ENCODE results near the gene FOXN4. TPM values are rescaled to one million over a fixed set of nuclear protein-coding genes. Genes with fewer than 3 reads are reported as not detected.

The FOXN4 gene
- total RNA-seq, 1 experiment from 2014 or later = 0.52 TPM

GRCh38 chr12:109271418-109271817 lies 37.7 kb downstream of the FOXN4 start:
- TF ChIP-seq CEBPB (IDR thresholded peaks at IDR 0.05; ENCODE audit: low read depth) = no peak
- Histone ChIP-seq H3K9ac (ENCODE audit: low read length) (no peak overlapping the region), H3K27me3 (ENCODE audit: insufficient read depth, low read length) (no peaks in the 10 kb centered on the region), H3K36me3 (ENCODE audit: control insufficient read depth in 1 of 2, insufficient read depth in 2 of 2, low read length in 2 of 2) (no peaks in the 10 kb centered on the region), H3K4me3 (replicated peaks in 1 of 2; ENCODE audit: low read depth in 1 of 2, low read length in 2 of 2) (no peak overlapping the region), H3K4me1 (ENCODE audit: control insufficient read depth in 1 of 2, insufficient read depth in 2 of 2, low read length in 2 of 2) (no peaks in the 10 kb centered on the region), H3K4me2 (ENCODE audit: low read length) (no peak overlapping the region), H3K9me3 (ENCODE audit: control insufficient read depth in 1 of 2, insufficient read depth in 1 of 2, low read depth in 1 of 2, low read length in 2 of 2) (no peaks in the 10 kb centered on the region), H3K9me2 (ENCODE audit: insufficient read depth) (no peaks in the 10 kb centered on the region), H4K20me1 (ENCODE audit: insufficient read depth) (no peaks in the 10 kb centered on the region), H3K27ac (ENCODE audit: low read depth, low read length) (no peak overlapping the region), H2AFZ (ENCODE audit: low read depth, low read length, poor library complexity, severe bottlenecking) (no peak overlapping the region), H3K79me2 (ENCODE audit: insufficient read depth, low read length) (no peaks in the 10 kb centered on the region)
- ChIA-PET RAD21 (ENCODE audit: low non-redundant PET in 1 of 2, low total read pairs in 2 of 2, uncharacterized antibody in 2 of 2, unreplicated experiment in 2 of 2) (no interaction called here), POLR2A (no interaction called here), CTCF (no interaction called here)
- no TSS peak for BruUV-seq (replicated peaks)
- intact Hi-C loops (cut with micrococcal nuclease) = no loop called here
- DNase-seq (ENCODE audit: low read depth, low spot score) (no peak), ATAC-seq (no peak)

GRCh38 chr12:109270494-109270893 lies 38.6 kb downstream of the FOXN4 start:
- no peaks in the 10 kb centered on the region for H3K79me2 ChIP-seq (ENCODE audit: insufficient read depth, low read length)
- H3K4me1 ChIP-seq (ENCODE audit: control insufficient read depth in 1 of 2, insufficient read depth in 2 of 2, low read length in 2 of 2) = no peaks in the 10 kb centered on the region
- DNase-seq (ENCODE audit: low read depth, low spot score) (no peak), ATAC-seq (no peak)
- BruUV-seq (replicated peaks) = no TSS peak
- no peak overlapping the region for H2AFZ ChIP-seq (ENCODE audit: low read depth, low read length, poor library complexity, severe bottlenecking)
- H3K9me2 ChIP-seq (ENCODE audit: insufficient read depth) = no peaks in the 10 kb centered on the region
- H3K27ac ChIP-seq (ENCODE audit: low read depth, low read length) = no peak overlapping the region
- no peaks in the 10 kb centered on the region for H3K36me3 ChIP-seq (ENCODE audit: control insufficient read depth in 1 of 2, insufficient read depth in 2 of 2, low read length in 2 of 2)
- H4K20me1 ChIP-seq (ENCODE audit: insufficient read depth) = no peaks in the 10 kb centered on the region
- intact Hi-C loops (cut with micrococcal nuclease) = no loop called here
- H3K4me2 ChIP-seq (ENCODE audit: low read length) = no peak overlapping the region
- H3K9ac ChIP-seq (ENCODE audit: low read length) = no peak overlapping the region
- H3K9me3 ChIP-seq (ENCODE audit: control insufficient read depth in 1 of 2, insufficient read depth in 1 of 2, low read depth in 1 of 2, low read length in 2 of 2) = no peaks in the 10 kb centered on the region
- no peaks in the 10 kb centered on the region for H3K27me3 ChIP-seq (ENCODE audit: insufficient read depth, low read length)
- ChIA-PET RAD21 (ENCODE audit: low non-redundant PET in 1 of 2, low total read pairs in 2 of 2, uncharacterized antibody in 2 of 2, unreplicated experiment in 2 of 2) (no interaction called here), POLR2A (no interaction called here), CTCF (no interaction called here)
- no peak overlapping the region for H3K4me3 ChIP-seq (replicated peaks in 1 of 2; ENCODE audit: low read depth in 1 of 2, low read length in 2 of 2)
- no peak for TF ChIP-seq REST (IDR thresholded peaks at IDR 0.05; ENCODE audit: low read depth)
- no peak for TF ChIP-seq CTCF (IDR thresholded peaks at IDR 0.05 in 2 of 3, conservative IDR thresholded peaks at IDR 0.05 in 1 of 3; ENCODE audit: borderline replicate concordance in 1 of 3, insufficient read depth in 1 of 3, low read depth in 2 of 3, low read length in 2 of 3)
- no peak for TF ChIP-seq CBX3 (IDR thresholded peaks at IDR 0.05; ENCODE audit: low read depth)
- no peak for TF ChIP-seq RAD21 (IDR thresholded peaks at IDR 0.05; ENCODE audit: low read depth)
- no peak for TF ChIP-seq EGR1 (IDR thresholded peaks at IDR 0.05; ENCODE audit: low read depth)
- TF ChIP-seq CEBPB (IDR thresholded peaks at IDR 0.05; ENCODE audit: low read depth) = no peak
- TF ChIP-seq TCF7L2 (IDR thresholded peaks at IDR 0.05; ENCODE audit: borderline replicate concordance, extremely low read depth, insufficient read depth, insufficient read length) = no peak
- no peak for TF ChIP-seq ZBTB33 (IDR thresholded peaks at IDR 0.05; ENCODE audit: extremely low read depth, insufficient replicate concordance, low read length)
- no peak for TF ChIP-seq SIN3A (IDR thresholded peaks at IDR 0.05; ENCODE audit: low read depth)
- no peak for TF ChIP-seq JUND (IDR thresholded peaks at IDR 0.05)
- TF ChIP-seq ZNF274 (IDR thresholded peaks at IDR 0.05; ENCODE audit: low read depth, low read length) = no peak
- no peak for TF ChIP-seq ATF3 (IDR thresholded peaks at IDR 0.05)
- TF ChIP-seq YY1 (IDR thresholded peaks at IDR 0.05; ENCODE audit: extremely low read depth, insufficient replicate concordance, low read depth, low read length) = no peak

Data from HCT116 (cell line).